ENCODE measurements around the gene PRKX.
"Not testable (repeated sequence)": the region's sequence is repeated elsewhere in the genome, so short reads cannot be mapped to it uniquely, and the experiment has no call there.

Gene PRKX

DNA sequence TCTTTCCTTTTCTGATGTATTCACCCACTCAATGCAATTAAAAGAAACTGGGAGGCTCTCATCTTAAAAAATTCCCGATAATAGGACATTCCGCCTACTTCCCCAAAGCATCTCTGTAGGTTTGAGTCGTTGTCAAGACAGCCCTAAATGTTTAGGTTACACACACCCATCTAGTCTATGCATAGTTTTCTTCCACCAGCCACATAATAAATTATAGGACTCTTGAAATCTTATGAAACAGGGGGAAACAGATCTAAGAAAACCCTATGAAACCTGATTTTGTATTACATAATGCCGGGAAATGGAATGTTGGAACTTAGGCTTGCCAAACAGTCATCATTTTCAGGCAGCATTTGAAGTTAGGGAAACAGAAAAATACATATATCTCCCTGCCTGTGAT, 150.0 kb downstream of the PRKX start:
- no peak for DNase-seq

DNA sequence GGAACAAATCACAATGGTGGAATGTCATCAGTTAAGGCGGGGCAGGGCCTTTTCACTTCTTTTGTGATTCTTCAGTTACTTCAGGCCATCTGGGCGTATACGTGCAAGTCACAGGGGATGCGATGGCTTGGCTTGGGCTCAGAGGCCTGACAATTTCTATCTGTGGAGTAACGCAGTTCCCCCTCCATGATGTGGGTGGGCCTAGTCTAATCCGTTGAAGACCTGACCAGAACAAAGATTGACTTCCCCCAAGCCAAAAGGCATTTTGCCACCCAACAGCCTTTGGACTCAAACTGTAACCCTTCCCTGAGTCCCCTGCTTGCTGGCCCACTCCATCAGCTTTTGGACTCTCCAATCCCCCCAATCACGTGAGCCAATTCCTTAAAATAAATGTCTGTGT, 153.4 kb downstream of the PRKX start:
- DNase-seq, result not testable (repeated sequence)
